ENCODE data around the gene SDR9C7. TPM values are rescaled to one million over a fixed set of nuclear protein-coding genes. Genes with fewer than 3 reads are reported as not detected.
"Not testable (repeated sequence)": the region's sequence is repeated elsewhere in the genome, so short reads cannot be mapped to it uniquely, and the experiment has no call there.

SDR9C7 gene
- total RNA-seq, 1 donor from 2014 or later, result not detected

DNA sequence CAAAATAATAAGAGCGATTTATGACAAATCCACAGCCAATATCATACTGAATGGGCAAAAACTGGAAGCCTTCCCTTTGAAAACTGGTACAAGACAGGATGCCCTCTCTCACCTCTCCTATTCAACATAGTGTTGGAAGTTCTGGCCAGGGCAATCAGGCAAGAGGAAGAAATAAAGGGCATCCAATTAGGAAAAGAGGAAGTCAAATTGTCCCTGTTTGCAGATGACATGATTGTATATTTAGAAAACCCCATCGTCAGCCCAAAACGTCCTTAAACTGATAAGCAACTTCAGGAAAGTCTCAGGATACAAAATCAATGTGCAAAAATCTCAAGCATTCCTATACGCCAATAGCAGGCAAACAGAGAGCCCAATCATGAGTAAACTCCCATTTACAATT is 28.0 kb upstream of the SDR9C7 start:
- H3K9me3 Mint-ChIP-seq; H3K27ac Mint-ChIP-seq; H3K4me3 Mint-ChIP-seq; H3K36me3 Mint-ChIP-seq (ENCODE audit: low read depth); intact Hi-C loops (cut with micrococcal nuclease); DNase-seq; H3K4me1 Mint-ChIP-seq: not testable (repeated sequence)
- peaks cover 17% of the 10 kb centered on the region for H3K27me3 Mint-ChIP-seq

DNA sequence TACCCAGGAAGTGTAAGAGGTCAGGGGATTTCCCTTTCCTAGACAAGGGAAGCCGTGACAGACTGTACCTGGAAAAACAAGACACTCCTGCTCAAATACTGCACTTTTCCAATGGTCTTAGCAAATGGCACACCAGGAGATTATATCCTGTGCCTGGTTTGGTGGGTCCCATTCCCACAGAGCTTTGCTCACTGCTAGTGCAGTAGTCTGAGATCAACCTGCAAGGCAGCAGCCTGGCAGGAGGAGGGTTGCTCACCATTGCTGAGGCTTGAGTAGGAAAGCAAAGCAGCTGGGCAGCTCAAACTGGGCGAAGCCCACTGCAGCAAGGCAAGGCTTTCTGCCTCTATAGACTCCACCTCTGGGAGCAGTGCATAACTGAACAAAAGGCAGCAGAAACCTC is 24.2 kb upstream of the SDR9C7 start:
- DNase-seq, result no peak
- peaks cover 17% of the 10 kb centered on the region for H3K27me3 Mint-ChIP-seq
- no peak overlapping the region for H3K4me3 Mint-ChIP-seq
- intact Hi-C loops (cut with micrococcal nuclease), result no loop called here
- H3K4me1 Mint-ChIP-seq, result no peaks in the 10 kb centered on the region
- H3K36me3 Mint-ChIP-seq (ENCODE audit: low read depth), result no peaks in the 10 kb centered on the region
- no peaks in the 10 kb centered on the region for H3K9me3 Mint-ChIP-seq
- no peak overlapping the region for H3K27ac Mint-ChIP-seq

DNA sequence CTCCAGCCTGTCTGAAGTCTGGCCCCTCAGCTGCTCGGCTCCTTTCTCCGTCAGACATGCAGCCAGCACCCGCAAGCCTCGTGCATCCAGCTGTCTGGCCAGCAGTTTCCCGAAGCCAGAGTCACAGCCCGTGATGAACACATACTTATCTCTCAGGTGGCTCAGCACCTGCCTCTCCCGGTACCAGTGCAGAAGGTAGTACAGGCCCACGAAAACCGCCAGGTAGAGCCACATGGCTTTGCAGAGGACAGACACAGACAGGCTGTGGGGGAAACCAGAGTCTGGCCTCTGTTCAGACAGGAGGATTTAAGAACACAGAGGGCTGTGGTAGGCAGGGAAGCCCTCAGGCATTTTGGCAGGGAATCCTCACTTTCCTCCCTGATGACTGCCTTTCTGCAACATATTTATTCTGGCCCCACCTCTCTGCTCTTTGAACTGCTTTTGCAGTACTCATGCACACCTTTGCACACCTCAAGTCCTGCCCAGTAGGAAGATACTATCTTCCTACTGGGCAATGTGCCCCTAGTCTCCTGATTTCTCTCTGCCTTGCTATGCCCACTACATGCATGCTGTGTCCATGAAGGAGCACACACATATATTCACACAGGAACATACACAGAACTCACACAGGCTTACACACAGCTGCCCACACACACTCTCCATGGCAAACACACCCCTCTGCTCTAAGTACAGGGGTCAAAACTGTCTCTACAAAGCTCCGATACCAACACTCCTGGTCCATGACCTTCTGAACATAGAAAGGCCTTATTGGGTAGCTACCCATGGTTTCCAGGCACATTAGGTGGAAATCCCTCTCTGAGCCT is 23.2 kb upstream of the SDR9C7 start, which contains the start of gene RDH16:
Gene RDH16 (minus strand): TSS at position 380 of the 824 bp plus-strand sequence. CDS start 146 bp downstream, at position 234.
- H3K27me3 Mint-ChIP-seq, result peaks cover 17% of the 10 kb centered on the region
- H3K4me3 Mint-ChIP-seq, result no peak within 1 kb of the TSS
- no peak within 1 kb of the TSS for H3K27ac Mint-ChIP-seq
- H3K36me3 Mint-ChIP-seq (ENCODE audit: low read depth), result no peaks in the 10 kb centered on the region
- H3K4me1 Mint-ChIP-seq, result no peaks in the 10 kb centered on the region
- intact Hi-C loops (cut with micrococcal nuclease), result no loop called here
- H3K9me3 Mint-ChIP-seq, result no peaks in the 10 kb centered on the region
- no peak for DNase-seq

DNA sequence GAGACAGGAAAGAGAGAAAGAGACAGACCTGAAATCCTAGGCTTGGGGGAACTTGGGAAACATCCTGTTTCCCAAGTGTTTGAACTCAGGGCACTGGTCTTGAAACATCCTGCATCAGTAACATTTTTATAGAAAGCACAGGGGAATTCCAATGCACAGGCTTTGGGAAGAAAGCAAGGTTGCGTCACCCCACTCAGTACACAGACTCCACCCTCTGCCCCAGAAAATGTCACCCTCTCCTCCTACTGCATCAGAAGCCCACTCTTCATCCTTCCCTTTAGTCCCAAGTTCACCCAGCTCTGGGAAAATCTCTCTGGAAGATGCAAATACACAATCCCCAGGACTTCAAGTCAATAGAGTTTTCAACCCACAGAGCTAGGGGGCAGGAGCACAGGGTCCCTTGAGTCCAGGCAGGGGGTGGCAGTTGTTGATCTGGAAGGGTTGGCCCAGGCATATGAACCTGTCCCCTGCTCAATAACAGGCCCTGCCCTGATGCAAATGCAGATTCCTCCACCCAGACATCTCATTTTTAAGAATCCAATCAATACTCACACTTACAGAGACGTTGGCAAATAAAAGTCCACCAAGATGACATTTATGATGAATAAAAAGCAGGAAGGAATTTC is 21.5 kb upstream of the SDR9C7 start:
- Mint-ChIP-seq H3K36me3 (ENCODE audit: low read depth) (no peaks in the 10 kb centered on the region), H3K27me3 (peaks cover 7% of the 10 kb centered on the region), H3K4me3 (no peak overlapping the region), H3K4me1 (no peaks in the 10 kb centered on the region), H3K27ac (no peak overlapping the region), H3K9me3 (no peaks in the 10 kb centered on the region)
- no peak for DNase-seq
- intact Hi-C loops (cut with micrococcal nuclease), result no loop called here

DNA sequence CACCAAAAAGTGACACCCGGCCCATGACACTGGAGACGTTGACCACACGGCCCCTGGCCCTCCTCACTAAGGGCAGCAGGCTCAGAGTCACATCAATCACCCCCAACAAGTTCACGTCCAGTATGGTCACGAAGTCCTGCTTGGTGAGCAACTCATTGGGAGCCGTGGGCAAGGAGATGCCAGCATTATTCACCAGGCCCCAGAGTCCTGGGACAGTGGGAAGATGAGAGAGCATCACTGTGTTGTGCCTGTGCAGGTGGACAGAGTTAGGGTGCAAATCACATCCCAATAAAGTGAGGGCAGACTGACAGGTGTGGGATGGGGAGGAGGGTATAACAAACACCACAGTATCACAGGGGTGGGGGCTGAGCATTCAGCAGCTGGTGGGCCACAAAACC is 20.7 kb upstream of the SDR9C7 start:
- Mint-ChIP-seq H3K9me3 (no peaks in the 10 kb centered on the region), H3K27me3 (peaks cover 4% of the 10 kb centered on the region), H3K4me1 (no peaks in the 10 kb centered on the region), H3K36me3 (ENCODE audit: low read depth) (no peaks in the 10 kb centered on the region), H3K27ac (no peak overlapping the region), H3K4me3 (no peak overlapping the region)
- intact Hi-C loops (cut with micrococcal nuclease), result no loop called here
- peak; percentile 39 for DNase-seq

DNA sequence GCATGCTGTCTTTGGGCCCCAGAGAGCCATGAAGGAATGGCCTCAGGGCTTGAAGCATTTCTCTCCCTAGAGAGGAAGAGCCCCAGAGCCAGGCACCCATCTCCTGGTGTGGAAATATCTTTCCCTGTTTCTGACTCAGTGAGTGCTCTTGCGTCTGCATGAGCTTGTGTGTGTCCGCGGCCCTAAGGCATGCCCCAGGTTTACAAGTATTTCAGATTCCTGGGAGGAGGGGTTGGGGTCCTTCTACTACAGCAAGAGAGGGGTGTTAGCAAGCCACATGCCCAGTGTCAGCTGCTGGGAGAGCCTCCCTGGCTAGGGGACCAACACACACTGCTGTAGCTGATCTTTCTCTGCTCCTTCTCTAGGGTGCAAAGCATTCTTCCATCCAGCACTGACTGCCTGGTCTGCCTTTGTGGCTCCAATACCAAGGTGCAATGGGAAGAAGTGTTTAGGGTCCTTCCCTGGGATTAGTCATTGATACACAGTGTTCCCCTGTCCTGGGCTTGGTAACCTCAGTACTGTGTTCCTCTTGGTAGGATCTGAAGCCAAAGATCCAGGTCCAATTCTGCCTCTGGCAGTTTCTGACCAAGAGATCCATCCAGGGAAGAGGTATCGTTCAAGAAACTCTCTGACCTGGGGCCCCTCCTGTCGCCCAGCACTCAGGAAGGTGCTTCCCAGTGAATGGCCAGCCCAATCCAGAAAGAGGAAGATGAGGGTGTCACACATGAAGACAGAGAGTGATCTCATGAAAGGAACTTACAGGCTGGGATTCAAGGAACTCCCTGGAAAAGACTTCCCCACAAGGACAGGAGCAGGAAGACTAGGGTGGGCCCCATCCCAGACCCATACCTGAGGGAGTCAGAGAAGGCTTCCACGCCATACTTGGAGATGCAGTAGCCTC is 20.1 kb upstream of the SDR9C7 start:
- H3K27me3 Mint-ChIP-seq, result peaks cover under 1% of the 10 kb centered on the region
- H3K27ac Mint-ChIP-seq, result no peak overlapping the region
- no peaks in the 10 kb centered on the region for H3K36me3 Mint-ChIP-seq (ENCODE audit: low read depth)
- DNase-seq, result peak; percentile 45
- H3K4me1 Mint-ChIP-seq, result no peaks in the 10 kb centered on the region
- intact Hi-C loops (cut with micrococcal nuclease), result no loop called here
- H3K4me3 Mint-ChIP-seq, result no peak overlapping the region
- H3K9me3 Mint-ChIP-seq, result no peaks in the 10 kb centered on the region

DNA sequence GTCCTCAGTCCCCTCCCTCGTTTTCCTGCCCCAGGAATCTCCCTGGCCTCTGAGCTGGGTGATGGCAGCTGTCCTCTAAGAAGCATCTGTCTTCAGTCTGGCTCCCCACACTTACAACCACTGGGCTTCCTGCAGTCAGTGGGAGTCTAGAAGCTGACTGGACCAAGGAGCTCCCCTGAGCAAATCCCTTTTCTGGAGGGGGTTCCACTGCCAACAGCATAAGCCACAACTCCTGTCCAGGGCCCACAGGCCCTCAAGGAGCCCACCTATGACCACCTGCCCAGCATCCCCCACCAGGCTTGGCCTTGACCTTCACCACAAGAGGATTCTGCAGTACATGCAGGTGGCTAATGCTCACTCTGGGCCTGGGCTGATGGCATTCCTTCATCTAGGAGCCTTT is 19.1 kb upstream of the SDR9C7 start:
- Mint-ChIP-seq H3K27me3 (no peaks in the 10 kb centered on the region), H3K27ac (no peak overlapping the region), H3K36me3 (ENCODE audit: low read depth) (no peaks in the 10 kb centered on the region), H3K9me3 (no peaks in the 10 kb centered on the region), H3K4me3 (no peak overlapping the region), H3K4me1 (no peaks in the 10 kb centered on the region)
- no peak for DNase-seq
- intact Hi-C loops (cut with micrococcal nuclease), result no loop called here

DNA sequence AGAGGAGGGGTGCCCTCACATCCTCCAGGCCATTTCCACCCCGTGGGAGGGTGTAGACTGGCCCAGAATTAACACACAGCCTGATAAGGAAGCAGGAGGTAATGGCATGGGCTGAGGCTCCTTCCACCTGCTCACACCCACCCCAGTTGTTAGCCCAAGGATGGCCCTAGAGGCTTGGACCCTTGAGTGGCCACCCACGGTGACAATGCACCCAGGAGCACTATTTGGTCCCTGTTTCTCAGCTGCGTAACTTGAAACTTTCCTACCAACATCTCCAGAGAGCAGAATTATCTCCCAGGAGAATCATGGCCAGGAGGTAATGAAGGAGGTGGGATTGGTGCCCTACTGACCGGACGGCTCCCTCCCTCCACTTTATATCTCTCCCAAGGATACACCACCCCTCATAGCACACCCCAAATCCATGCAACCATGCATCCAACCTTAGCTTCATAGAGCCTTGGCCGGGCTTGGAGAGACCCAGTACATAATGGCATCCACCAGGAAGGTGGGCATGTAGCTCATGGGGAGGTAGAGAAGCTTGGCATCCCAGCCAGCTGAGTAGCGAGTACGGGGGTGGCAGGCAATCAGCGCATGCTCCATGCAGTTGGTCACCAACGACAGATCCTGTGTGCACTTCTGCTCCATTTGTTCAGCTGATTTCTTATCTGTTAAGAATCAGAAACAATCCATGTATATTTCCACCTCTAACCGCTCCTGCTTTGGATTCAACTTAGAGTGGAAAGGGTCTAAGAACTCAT is 17.6 kb upstream of the SDR9C7 start:
- no peak overlapping the region for H3K27ac Mint-ChIP-seq
- H3K4me3 Mint-ChIP-seq, result no peak overlapping the region
- intact Hi-C loops (cut with micrococcal nuclease), result no loop called here
- peaks cover 2% of the 10 kb centered on the region for H3K27me3 Mint-ChIP-seq
- H3K9me3 Mint-ChIP-seq, result no peaks in the 10 kb centered on the region
- no peak for DNase-seq
- H3K36me3 Mint-ChIP-seq (ENCODE audit: low read depth), result no peaks in the 10 kb centered on the region
- H3K4me1 Mint-ChIP-seq, result no peaks in the 10 kb centered on the region

DNA sequence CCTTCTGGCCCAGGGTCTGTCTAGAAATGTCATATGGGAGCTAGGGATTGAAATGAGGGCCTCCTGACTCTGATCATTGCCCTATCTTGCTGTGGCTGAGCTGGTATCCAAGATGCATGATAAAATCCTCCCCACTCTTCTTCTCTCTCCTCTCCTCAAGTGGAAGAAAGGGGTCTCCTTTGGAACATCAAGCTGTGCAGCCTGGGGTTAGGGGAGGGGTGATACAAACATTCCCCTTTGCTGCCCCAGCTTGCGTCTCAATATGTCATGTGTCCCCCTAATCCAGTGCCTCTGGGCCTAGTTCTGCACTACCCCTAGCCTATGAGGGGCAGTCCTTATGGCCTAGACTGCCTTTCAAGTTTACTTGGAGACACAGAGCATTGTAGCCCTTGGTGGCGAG is 14.7 kb upstream of the SDR9C7 start:
- intact Hi-C loops (cut with micrococcal nuclease), result no loop called here
- no peaks in the 10 kb centered on the region for H3K4me1 Mint-ChIP-seq
- no peaks in the 10 kb centered on the region for H3K36me3 Mint-ChIP-seq (ENCODE audit: low read depth)
- H3K4me3 Mint-ChIP-seq, result no peak overlapping the region
- DNase-seq, result no peak
- no peak overlapping the region for H3K27ac Mint-ChIP-seq
- H3K9me3 Mint-ChIP-seq, result no peaks in the 10 kb centered on the region
- peaks cover 23% of the 10 kb centered on the region for H3K27me3 Mint-ChIP-seq

DNA sequence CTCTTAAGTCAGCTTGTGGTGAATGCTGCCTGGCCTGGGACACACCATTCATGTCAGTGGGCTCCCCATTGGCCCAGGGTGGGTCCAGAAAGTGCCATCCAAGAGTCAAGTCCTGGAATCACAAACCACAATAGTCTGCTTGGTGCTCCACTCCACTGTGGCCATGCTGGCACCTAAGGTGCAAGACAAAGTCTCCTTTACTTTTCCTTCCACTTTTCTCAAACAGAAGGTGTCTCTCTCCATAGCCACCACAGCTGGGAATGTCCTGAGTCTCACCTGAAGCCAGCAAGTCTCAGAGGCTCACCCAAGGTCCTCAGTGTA is 14.2 kb upstream of the SDR9C7 start:
- no peaks in the 10 kb centered on the region for H3K36me3 Mint-ChIP-seq (ENCODE audit: low read depth)
- no peak for DNase-seq
- H3K27ac Mint-ChIP-seq, result no peak overlapping the region
- intact Hi-C loops (cut with micrococcal nuclease), result no loop called here
- peaks cover 26% of the 10 kb centered on the region for H3K27me3 Mint-ChIP-seq
- H3K4me1 Mint-ChIP-seq, result no peaks in the 10 kb centered on the region
- H3K9me3 Mint-ChIP-seq, result no peaks in the 10 kb centered on the region
- no peak overlapping the region for H3K4me3 Mint-ChIP-seq

DNA sequence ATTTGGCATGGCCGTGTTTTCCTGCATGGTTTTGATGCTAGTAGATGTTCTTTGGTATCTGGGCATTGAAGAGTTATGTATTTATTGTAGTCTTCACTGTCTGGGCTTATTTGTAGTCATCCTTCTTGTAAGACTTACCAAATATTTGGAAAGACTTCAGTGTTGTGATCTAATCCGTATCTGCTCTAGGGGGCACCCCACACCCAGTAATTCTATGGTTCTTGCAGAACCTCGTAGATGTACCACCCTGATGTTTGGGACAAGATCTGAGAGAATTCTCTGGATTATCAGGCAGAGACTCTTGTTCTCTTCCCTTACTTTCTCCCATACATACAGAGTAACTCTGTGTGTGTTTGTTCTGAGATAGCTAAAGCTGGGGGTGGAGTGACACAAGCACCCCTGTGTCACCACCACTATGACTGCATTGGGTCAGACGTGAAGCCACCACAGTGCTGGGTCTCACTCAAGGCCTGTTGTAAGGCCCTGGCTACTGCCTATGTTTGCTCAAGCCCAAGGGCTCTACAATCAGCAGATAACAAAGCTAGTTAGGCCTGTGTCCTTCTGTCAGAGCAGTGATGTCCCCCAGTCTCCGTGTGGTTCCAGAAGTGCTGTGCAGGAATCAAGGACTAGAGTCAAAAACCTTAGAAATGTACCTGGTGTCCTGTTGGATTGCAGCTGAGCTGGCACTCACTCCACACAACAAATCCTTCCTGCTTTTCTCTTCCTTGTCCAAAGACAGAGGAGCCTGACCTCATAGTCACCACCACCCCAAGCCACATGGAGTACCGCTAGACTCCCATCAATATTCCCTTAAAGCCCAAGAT is 13.6 kb upstream of the SDR9C7 start:
- peaks cover 27% of the 10 kb centered on the region for H3K27me3 Mint-ChIP-seq
- intact Hi-C loops (cut with micrococcal nuclease), result no loop called here
- no peak for DNase-seq
- no peaks in the 10 kb centered on the region for H3K4me1 Mint-ChIP-seq
- no peak overlapping the region for H3K4me3 Mint-ChIP-seq
- H3K27ac Mint-ChIP-seq, result no peak overlapping the region
- no peaks in the 10 kb centered on the region for H3K9me3 Mint-ChIP-seq
- no peaks in the 10 kb centered on the region for H3K36me3 Mint-ChIP-seq (ENCODE audit: low read depth)

DNA sequence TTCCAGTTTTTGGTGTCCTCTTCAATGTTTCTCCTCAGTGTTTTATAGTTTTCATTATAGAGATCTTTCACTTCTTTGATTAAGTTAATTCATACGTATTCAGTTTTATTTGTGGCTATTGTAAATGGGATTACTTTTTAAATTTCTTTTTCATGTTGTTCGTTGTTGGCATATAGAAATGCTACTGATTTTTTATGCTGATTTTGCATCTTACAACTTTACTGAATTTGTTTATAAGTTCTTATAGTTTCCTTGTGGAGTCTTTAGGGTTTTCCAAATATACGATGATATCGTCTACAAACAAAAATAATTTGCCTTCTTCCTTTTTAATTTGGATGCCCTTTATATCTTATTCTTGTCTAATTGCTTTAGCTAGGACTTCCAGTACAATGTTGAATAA is 9.7 kb upstream of the SDR9C7 start:
- DNase-seq, result no peak
- Mint-ChIP-seq H3K27me3 (peaks cover 42% of the 10 kb centered on the region), H3K36me3 (ENCODE audit: low read depth) (no peaks in the 10 kb centered on the region), H3K4me3 (no peak overlapping the region), H3K27ac (no peak overlapping the region), H3K4me1 (peaks cover 8% of the 10 kb centered on the region), H3K9me3 (no peaks in the 10 kb centered on the region)
- intact Hi-C loops (cut with micrococcal nuclease), result no loop called here

DNA sequence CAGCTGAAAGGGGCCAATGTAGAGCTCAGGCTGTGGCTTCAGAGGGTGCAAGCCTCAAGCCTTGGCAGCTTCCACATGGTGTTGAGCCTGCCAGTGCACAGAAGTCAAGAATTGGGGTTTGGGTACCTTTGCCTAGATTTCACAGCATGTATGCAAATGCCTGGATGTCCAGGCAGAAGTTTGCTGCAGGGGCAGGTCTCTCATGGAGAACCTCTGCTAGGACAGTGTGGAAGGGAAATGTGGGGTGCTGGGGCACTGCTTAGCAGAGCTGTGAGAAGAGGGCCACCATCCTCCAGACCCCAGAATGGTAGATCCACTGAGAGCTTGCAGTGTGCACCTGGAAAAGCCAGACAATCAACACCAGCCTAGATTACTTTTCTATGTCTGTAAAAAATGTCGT is 9.2 kb upstream of the SDR9C7 start:
- DNase-seq; intact Hi-C loops (cut with micrococcal nuclease); H3K9me3 Mint-ChIP-seq; H3K36me3 Mint-ChIP-seq (ENCODE audit: low read depth); H3K4me3 Mint-ChIP-seq; H3K4me1 Mint-ChIP-seq; H3K27ac Mint-ChIP-seq: not testable (repeated sequence)
- peaks cover 42% of the 10 kb centered on the region for H3K27me3 Mint-ChIP-seq
